IPS DF 4.7 (cell line): ENCODE measurements around the gene LAS1L.
"Not testable (repeated sequence)": the region's sequence is repeated elsewhere in the genome, so short reads cannot be mapped to it uniquely, and the experiment has no call there.

Experiments
- DNase-seq: peaks from one replicate; pipeline ENCODE4 v3.0.0-alpha.2; 2013; ENCODE audit warnings: low spot score; ENCODE audit errors: extremely low read depth

LAS1L gene

DNA sequence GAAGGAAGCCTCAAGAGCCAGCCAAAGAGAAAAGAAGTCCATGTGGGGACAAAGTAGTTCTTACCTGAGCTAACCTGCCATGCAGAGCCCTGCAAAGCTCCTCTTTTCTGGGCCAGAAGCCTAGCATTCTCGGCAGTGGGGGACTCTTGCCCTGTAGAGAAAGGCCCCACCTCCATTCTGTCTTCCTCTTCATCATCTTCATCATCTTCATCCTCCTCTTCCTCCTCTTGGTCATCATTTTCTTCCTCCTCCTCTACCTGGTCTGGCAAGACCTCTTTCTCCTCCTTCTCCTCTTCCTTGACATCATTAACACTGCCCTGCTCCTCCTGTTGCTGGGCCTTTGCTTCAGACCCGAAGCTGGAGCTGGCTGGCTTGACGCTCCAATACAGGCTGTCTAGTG lies 16.7 kb downstream of the LAS1L start:
- DNase-seq: no peak

DNA sequence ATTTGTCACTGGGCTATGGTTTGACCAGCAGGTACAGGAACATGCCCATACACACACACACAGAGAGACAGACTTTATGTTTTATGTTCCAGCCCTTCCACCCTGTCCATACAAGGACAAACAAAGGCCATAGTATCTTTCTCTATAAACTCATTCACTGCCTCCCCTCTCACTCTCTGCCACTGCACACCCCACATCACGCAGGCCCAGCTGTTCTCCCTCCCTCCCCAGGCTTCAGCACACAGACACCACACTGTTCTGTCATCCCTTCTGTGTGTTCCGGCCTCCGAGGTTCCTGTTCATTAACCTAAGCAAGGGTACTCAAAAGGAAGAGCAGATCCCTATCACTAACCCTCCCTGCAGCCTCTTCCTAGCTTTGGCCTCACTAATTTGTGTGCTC lies 17.8 kb downstream of the LAS1L start:
- no peak for DNase-seq

DNA sequence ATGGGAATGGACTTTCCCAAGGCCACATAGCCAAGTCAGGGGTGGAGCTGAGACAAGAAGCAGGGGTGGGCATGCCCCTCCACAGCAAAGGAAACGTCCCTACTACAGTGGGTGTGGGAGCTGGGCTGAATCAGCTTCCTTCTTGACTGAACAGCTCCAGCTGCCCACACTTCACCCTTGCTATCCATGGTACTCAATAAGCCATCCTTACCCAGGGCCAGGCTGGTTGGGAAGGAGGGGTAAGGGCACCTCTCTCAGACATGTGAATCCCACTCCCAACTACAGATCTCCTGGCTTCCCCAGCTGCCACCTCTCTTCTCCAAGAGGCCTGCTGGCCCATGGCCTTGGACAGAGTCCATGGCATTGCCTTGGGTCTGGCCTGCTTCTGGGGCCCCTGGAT lies 21.0 kb downstream of the LAS1L start:
- DNase-seq: no peak

DNA sequence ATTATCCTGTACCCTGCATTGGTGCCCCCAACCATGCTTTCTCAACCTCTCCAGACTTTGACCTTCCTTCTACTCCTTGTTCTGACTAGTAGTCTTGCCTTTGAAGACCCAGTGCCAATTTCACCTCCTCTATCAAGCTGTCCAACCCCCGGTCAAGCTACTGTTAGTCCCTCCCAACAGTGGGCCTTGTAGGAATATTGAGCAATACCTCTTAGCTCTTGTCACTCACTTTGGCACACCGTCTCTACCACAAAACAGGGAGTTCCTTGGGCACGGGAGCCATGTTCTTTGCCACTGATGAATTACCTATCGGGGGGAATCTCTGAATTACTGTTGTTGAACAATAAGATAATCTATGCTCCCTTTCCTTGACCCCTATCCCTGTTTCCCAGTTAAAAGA lies 25.2 kb downstream of the LAS1L start:
- no peak for DNase-seq

DNA sequence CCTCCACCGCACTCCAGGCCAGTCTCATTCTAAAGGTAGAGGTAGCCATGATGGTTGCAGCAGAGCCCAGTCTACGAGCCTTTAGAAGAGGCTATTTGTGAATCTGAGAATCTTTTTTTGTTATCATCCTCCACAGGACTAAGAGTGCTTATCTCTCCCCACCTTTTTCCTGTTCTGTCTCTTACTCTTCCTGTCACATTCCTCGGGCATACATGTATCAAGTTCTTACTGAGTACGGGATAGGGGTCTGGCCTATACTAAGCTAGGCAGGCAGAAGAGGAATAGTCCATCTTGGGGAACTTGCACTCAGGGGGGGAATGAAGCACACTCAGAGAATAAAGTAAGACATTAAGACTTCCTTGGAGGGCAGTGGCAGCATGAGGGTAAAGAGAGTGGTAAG lies 25.7 kb downstream of the LAS1L start:
- DNase-seq: no peak

DNA sequence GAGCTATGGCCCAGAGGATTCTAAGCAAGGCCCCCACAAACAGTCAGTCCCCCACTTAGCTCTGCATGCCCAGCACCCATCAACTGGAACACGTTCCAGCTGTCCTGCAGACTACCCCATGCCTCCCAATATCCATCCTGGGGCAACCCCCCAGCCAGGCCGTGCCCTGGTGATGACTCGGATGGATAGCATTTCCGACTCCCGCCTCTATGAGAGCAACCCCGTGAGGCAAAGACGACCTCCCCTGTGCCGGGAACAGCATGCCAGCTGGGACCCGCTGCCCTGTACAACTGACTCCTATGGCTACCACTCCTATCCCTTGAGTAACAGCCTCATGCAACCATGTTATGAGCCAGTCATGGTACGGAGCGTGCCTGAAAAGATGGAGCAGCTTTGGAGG lies 32.0 kb downstream of the LAS1L start:
- no peak for DNase-seq

DNA sequence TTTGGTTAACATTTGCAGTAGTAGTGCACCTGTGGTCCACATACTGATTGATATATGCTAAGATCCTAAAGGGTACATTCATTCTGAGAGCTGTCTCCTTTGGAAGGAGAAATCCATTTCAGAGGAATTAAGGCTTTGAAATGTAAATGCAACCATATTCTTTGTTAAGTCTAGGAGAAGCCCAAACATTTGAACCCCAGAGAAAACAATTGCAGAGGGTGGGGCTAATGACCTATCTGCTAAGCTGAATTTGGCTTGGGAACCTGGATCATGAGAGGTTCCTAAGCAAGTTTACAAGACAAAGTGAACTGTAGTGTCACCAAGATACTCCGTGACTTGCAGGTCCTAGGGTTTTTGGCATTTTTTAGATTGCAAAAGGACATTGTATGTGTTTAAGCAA lies 41.2 kb downstream of the LAS1L start:
- no peak for DNase-seq

DNA sequence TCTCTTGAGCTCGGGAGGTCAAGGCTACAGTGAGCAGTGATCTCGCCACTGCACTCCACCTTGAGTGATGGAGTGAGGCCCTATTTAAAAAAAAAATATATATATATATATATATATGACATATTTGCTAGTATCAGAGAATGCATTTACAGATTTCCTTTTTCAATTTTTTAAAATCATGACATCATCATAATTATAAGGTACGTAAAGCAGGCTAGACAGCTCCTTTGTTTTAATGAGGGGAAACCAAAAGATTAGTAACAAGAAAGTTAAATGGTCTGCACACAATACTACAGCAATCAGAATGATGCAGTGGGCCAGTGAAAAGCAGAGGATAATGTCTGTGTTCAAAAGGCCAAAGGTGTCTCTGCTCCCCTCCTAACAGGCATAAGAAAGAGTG lies 43.0 kb downstream of the LAS1L start:
- DNase-seq: no peak

DNA sequence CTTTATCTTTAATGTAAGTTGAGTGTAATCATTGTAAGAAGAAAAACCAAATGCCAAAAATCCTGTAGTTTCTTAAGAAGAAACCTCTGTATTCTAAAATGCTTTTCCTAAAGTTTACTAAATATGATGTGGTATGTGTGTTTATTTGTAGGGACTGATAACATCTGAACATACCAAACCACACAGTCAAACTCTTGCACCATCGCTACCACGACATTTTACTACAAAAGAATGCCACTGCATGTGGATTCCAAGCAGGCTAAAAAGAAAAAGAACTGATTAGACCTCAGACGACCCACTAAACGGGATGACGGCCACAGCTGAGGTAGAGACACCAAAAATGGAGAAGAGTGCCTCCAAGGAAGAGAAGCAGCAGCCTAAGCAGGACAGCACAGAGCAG lies 46.1 kb downstream of the LAS1L start:
- DNase-seq: no peak

DNA sequence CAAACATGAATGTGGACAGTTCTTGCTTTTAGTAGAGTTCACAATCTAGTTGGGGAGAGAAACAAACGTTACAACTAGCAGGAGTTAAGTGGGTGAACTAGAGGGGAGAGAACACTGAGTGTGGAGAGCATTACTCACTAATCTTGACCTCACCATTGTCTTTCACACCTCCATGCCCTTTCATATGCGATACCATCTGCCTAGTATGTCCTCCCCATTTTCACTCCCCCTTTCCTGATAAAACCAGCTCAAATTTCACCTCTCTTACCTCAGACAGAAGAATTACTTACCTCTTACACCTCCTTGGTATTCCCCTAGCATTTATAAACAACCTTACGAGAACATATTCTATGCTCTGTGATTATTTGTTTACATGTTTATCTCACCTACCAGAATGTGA lies 53.6 kb downstream of the LAS1L start:
- DNase-seq: peak; percentile 7

DNA sequence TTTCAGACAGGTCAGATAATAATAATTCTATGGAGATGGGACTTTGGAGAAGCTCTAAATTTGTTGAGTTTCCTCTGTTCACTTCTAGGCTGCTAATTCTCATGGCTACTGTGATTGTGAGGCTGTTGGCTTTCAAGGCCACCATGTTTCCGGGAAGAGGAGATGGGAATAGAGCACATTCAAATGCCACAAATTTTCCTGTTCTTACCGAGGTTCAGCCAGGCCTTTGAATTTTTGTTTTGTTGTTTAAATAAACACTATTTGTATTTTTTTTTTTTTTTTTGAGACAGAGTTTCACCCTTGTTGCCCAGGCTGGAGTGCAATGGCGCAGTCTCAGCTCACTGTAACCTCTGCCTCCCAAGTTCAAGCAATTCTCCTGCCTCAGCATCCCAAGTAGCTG lies 55.5 kb downstream of the LAS1L start:
- DNase-seq: not testable (repeated sequence)

DNA sequence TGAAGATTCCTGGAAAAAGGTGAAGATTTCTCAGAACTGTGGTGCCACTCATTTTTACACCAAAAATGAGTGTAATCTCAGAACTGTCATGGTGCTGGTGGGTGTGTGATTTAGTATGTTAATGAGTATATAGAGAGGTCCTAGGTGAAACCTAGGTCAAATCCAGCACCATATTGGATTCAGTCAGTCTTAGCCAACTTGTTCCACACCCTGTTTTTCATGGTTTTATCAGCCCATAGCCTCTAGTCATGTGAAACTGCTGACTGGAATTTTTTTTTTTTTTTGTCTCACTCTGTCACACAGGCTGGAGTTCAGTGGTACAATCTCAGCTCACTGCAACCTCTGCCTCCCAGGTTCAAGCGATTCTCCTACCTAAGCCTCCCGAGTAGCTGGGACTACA lies 58.0 kb downstream of the LAS1L start:
- no peak for DNase-seq

DNA sequence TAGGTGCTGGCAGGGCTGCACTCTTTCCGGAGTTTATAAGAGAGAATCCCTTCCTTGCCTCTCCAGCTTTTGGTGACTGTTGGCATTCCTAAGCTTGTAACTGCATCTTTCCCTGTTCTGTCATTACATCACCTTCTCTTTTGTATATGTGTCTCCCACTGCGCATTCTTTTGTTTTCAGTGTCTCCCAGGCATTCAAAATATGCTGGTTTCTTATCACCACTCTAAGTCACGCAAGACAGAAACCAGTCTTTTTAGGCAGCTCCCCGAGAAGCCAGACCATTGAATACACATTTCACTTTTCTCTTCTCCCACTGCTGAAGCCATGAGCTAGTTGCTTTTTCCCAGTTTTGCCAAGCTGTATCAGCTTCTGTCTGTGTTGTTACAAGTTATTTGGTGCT lies 71.0 kb downstream of the LAS1L start:
- DNase-seq: peak; percentile 64
